Activated B cell treated with CpG ODN at 0.5 μM for 24 hours (primary cell): Measurements from ENCODE around the gene CHST8. TPM values are rescaled to one million over a fixed set of nuclear protein-coding genes. Genes with fewer than 3 reads are reported as not detected.
"Not testable (repeated sequence)": the region's sequence is repeated elsewhere in the genome, so short reads cannot be mapped to it uniquely, and the experiment has no call there.

Experiments
- ATAC-seq: fragments of 200-7000 bp; cut with Tn5 transposase; one replicate; pipeline ENCODE4 v1.10.0; 2021; ENCODE audit warnings: low read depth, mild to moderate bottlenecking, moderate library complexity
- CTCF ChIA-PET: fragments of 350-600 bp; sonication (Branson Sonifier 250); formaldehyde crosslinking; loops from one replicate; lab custom pipeline; 2021; ENCODE audit warnings: antibody characterized with exemption; lab: Charles Lee
- POLR2A ChIA-PET: fragments of 350-600 bp; sonication (Branson Sonifier 250); formaldehyde crosslinking; loops from one replicate; lab custom pipeline; 2021; ENCODE audit warnings: antibody characterized with exemption; lab: Charles Lee
- DNase-seq: peaks from one replicate; pipeline ENCODE4 v3.0.0; 2022
- H3K27ac Mint-ChIP-seq: one replicate; pipeline ENCODE4 v1.8.0; 2020; ENCODE audit warnings: mixed read lengths
- H3K27me3 Mint-ChIP-seq: one replicate; pipeline ENCODE4 v1.8.0; 2021; ENCODE audit warnings: mixed read lengths
- H3K36me3 Mint-ChIP-seq: one replicate; pipeline ENCODE4 v1.8.0; 2021; ENCODE audit warnings: low read depth, mixed read lengths
- H3K4me1 Mint-ChIP-seq: one replicate; pipeline ENCODE4 v1.8.0; 2021; ENCODE audit warnings: mixed read lengths
- H3K4me3 Mint-ChIP-seq: one replicate; pipeline ENCODE4 v1.8.0; 2020; ENCODE audit warnings: mild to moderate bottlenecking, mixed read lengths
- H3K9me3 Mint-ChIP-seq: one replicate; pipeline ENCODE4 v1.8.0; 2020; ENCODE audit warnings: mixed read lengths
- intact Hi-C: fragments of 100-400 bp; cut with micrococcal nuclease; formaldehyde crosslinking; loops from one replicate; pipeline ENCODE4 v1.15.1; 2024
- total RNA-seq: library from RNA; stranded (reverse); gene quantifications from 2 replicates; pipeline ENCODE4 v1.2.3, GENCODE V29; 2022
- TF ChIP-seq, protein P1 (sequence below): fragments of 200-600 bp; IDR thresholded peaks from one replicate; pipeline ENCODE4 v1.8.0; 2022; ENCODE audit warnings: antibody characterized with exemption, mild to moderate bottlenecking

The CHST8 gene
- total RNA-seq, 1 donor from 2014 or later = not detected

DNA sequence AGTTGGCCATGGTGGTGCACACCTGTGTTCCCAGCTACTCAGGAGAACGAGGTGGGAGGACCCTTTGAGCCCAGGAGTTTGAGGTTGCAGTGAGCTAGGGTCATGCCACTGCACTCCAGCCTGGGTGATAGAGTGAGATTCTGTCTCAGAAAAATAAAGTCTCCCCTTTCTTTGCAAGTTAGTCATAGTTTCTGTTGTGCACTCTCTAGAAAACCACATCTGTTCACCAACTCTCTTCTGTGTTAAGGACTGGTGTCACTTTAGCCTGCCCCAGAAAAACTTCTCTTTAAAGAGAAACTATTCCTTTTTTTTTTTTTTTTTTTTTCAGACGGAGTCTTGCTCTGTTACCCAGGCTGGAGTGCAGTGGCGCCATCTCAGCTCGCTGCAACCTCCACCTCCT lies 4.9 kb upstream of the CHST8 start:
- no peak overlapping the region for H3K27ac Mint-ChIP-seq
- ATAC-seq = no peak
- ChIA-PET POLR2A (no interaction called here), CTCF (no interaction called here)
- H3K9me3 Mint-ChIP-seq = no peaks in the 10 kb centered on the region
- TF ChIP-seq, protein P1, sequence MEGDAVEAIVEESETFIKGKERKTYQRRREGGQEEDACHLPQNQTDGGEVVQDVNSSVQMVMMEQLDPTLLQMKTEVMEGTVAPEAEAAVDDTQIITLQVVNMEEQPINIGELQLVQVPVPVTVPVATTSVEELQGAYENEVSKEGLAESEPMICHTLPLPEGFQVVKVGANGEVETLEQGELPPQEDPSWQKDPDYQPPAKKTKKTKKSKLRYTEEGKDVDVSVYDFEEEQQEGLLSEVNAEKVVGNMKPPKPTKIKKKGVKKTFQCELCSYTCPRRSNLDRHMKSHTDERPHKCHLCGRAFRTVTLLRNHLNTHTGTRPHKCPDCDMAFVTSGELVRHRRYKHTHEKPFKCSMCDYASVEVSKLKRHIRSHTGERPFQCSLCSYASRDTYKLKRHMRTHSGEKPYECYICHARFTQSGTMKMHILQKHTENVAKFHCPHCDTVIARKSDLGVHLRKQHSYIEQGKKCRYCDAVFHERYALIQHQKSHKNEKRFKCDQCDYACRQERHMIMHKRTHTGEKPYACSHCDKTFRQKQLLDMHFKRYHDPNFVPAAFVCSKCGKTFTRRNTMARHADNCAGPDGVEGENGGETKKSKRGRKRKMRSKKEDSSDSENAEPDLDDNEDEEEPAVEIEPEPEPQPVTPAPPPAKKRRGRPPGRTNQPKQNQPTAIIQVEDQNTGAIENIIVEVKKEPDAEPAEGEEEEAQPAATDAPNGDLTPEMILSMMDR = no peak
- intact Hi-C loops = no loop called here
- H3K27me3 Mint-ChIP-seq = peaks cover 19% of the 10 kb centered on the region
- no peaks in the 10 kb centered on the region for H3K4me1 Mint-ChIP-seq
- DNase-seq = no peak
- H3K4me3 Mint-ChIP-seq = no peak overlapping the region
- no peaks in the 10 kb centered on the region for H3K36me3 Mint-ChIP-seq

DNA sequence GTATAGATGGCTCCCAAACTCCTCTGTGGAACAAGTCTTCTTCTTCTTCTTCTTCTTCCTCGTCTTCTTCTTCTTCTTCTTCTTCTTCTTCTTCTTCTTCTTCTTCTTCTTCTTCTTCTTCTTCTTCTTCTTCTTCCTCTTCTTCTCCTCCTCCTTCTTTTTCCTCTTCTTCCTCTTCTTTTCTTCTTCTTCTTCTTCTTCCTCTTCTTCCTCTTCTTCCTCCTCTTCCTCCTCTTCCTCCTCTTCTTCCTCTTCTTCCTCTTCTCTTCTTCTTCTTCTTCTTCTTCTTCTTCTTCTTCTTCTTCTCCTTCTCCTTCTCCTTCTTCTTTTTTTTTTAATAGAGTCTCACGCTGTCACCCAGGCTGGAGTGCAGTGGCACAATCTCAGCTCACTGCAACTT lies 3.4 kb upstream of the CHST8 start:
- H3K4me3 Mint-ChIP-seq, H3K9me3 Mint-ChIP-seq, CTCF ChIA-PET, H3K27ac Mint-ChIP-seq, ATAC-seq, H3K36me3 Mint-ChIP-seq, DNase-seq, intact Hi-C loops, H3K4me1 Mint-ChIP-seq: not testable (repeated sequence)
- POLR2A ChIA-PET = interaction anchor here (0.6 kb wide), 1 partner anchor 16 kb away, joined by 6 read pairs; no protein-coding TSS in a partner anchor
- peaks cover 21% of the 10 kb centered on the region for H3K27me3 Mint-ChIP-seq

DNA sequence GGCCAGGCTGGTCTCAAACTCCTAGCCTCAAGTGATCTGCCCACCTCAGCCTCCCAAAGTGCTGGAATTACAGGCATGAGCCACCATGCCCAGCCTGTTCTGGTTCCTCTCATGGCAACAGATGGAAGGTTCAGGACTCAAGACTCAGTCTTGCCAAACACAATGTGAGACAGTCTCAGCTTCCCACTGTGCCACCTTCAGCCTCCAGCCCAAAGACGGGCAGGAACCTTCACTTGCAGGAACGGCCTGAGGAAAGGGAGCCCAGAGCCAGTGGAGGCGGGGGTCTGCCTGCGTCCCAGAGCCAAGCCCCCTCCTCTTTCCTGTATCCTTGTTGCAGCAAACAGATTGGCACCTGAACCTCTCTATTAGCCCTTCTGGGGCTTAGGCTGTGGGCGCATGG lies 2.9 kb upstream of the CHST8 start:
- no peaks in the 10 kb centered on the region for H3K9me3 Mint-ChIP-seq
- H3K4me1 Mint-ChIP-seq = no peaks in the 10 kb centered on the region
- no peak for DNase-seq
- H3K4me3 Mint-ChIP-seq = no peak overlapping the region
- H3K27me3 Mint-ChIP-seq = peaks cover 26% of the 10 kb centered on the region
- intact Hi-C loops = no loop called here
- no peak overlapping the region for H3K27ac Mint-ChIP-seq
- ChIA-PET CTCF (no interaction called here), POLR2A (no interaction called here)
- TF ChIP-seq, protein P1 = no peak
- H3K36me3 Mint-ChIP-seq = no peaks in the 10 kb centered on the region
- ATAC-seq = no peak

DNA sequence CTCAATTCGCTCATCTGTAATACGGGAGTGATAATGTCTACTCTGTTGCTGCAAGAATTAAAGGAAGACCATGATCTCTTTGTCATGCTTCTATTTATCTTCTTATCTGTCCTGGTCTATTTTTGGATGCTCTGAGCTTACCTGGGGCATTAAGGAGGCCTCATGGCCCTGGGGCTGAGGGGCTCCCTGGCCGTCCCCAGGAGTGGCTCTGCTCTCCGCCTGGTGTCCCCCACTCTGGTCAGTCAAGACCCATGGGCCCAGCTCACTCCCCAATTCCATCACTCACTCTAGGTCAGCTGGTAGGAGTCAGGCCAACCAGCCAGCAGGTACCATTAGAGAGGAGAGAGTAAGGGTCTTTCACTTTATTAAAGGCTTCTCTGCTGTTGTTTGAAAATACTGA lies 1.1 kb upstream of the CHST8 start:
- intact Hi-C loops = no loop called here
- ChIA-PET POLR2A (no interaction called here), CTCF (no interaction called here)
- Mint-ChIP-seq H3K9me3 (no peaks in the 10 kb centered on the region), H3K4me3 (no peak overlapping the region), H3K36me3 (no peaks in the 10 kb centered on the region), H3K4me1 (no peaks in the 10 kb centered on the region), H3K27ac (no peak overlapping the region), H3K27me3 (peaks cover 27% of the 10 kb centered on the region)
- no peak for DNase-seq
- no peak for ATAC-seq
- TF ChIP-seq, protein P1 = no peak

DNA sequence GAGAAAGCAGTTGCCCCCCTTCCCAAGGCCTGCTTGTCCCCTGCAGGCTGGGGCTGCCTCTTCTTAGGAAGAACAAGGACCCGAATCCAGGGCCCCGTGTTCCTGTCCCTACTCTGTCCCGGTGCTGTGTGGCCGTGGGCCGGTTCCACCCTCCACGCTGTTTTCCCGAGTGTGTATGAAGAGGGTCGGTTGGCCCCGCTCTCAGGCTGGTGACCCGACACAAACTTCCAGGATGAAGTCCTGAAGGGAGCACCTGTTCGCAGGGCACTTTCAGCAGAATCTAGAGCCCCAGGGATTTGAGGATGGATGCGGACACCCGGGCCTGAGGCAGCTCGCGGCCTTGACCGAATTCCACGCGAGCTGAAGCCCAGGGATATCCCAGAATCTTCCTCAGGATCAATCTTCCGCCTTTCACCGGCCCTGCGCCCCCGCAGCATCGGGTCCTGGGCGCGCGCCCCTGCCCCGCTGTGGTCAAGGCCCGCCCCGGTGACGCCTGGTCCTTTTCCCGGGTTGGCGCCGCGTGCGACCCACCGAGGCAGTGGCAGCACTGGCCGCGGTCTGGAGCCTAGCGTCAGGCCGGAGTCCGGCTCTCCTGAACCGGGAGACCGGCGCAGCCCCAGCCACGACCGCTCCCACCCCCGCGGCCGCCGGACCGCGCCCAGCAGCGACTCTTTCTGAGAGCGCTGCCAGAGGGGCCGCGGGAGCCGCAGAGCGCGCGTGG lies 528 bp upstream of the CHST8 start:
- ChIA-PET CTCF (no interaction called here), POLR2A (no interaction called here)
- no peaks in the 10 kb centered on the region for H3K36me3 Mint-ChIP-seq
- no peaks in the 10 kb centered on the region for H3K4me1 Mint-ChIP-seq
- H3K9me3 Mint-ChIP-seq = no peaks in the 10 kb centered on the region
- no peak for ATAC-seq
- TF ChIP-seq, protein P1 = no peak
- intact Hi-C loops = no loop called here
- H3K27ac Mint-ChIP-seq = no peak overlapping the region
- H3K4me3 Mint-ChIP-seq = no peak overlapping the region
- peaks cover 27% of the 10 kb centered on the region for H3K27me3 Mint-ChIP-seq
- DNase-seq = no peak

DNA sequence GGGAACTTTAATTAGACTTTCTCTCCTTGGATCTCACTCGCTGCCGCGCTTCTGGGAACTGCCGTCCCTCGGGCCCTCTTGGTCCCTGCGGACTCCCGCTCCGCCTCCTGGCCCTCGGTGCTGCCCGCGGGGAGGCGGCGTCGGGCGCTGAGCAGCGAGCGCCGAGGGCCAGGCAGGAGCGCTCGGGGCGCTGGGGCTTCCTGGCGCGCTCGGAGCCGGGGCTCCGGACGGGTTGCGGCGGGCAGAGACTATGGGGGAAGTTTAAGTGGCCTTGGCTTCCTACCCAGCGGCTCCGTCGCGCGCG lies 704 bp downstream of the CHST8 start:
- ChIA-PET CTCF (no interaction called here), POLR2A (no interaction called here)
- DNase-seq = no peak
- Mint-ChIP-seq H3K27me3 (peaks cover 28% of the 10 kb centered on the region), H3K36me3 (no peaks in the 10 kb centered on the region), H3K9me3 (no peaks in the 10 kb centered on the region), H3K27ac (no peak overlapping the region), H3K4me1 (no peaks in the 10 kb centered on the region), H3K4me3 (no peak overlapping the region)
- TF ChIP-seq, protein P1 = no peak
- no peak for ATAC-seq
- intact Hi-C loops = no loop called here
